ENCODE data around the gene SMIM29.
A peak's percentile ranks its signal among the peaks of the same experiment; 100 is the strongest.
"Not testable (repeated sequence)": the region's sequence is repeated elsewhere in the genome, so short reads cannot be mapped to it uniquely, and the experiment has no call there.

Gene SMIM29

GRCh38 chr6:34267746-34268145, 18.9 kb upstream of the SMIM29 start:
- no peak for DNase-seq

DNA sequence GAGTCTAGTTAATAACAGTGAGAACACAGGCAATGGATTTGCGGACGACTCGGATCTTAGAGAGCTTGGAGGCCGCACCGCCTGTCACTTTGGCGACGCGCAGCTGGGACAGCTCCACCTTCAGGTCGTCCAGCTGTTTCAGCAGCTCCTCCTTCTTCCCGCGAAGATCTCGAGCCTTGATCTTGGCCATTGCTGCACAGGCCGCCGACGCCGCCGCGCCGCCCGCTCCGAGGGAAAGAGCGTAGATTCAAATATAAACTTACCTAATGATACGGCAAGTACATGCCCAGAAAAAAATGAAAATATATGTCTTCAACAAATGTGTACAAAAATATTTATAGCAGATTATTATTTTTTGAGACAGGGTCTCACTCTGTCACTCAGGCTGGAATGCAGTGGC, 14.7 kb upstream of the SMIM29 start:
- DNase-seq, result not testable (repeated sequence)

- DNase-seq, result no peak
These were observed 11.9 kb upstream of the SMIM29 start for GRCh38 chr6:34260576-34261267.

- DNase-seq, result no peak
These were observed 10.8 kb upstream of the SMIM29 start for GRCh38 chr6:34259529-34260069.

DNA sequence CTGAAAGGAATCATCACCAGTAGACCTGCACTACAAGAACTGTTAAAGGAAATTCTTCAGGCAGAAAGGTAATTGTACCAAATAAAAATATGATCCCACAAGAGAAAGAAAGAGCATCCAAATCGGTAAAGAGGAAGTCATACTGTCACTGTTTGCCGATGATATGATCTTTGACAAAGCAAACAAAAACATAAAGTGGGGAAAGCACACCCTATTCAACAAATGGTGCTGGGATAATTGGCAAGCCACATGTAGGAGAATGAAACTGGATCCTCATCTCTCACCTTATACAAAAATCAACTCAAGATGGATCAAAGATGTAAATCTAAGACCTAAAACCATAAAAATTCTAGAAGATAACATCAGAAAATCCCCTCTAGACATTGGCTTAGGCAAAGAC, 3.6 kb upstream of the SMIM29 start:
- DNase-seq, result not testable (repeated sequence)

- peak in 1 of 2 experiments; percentile 71 for DNase-seq
These were observed 859 bp upstream of the SMIM29 start for GRCh38 chr6:34249469-34250261.

GRCh38 chr6:34248198-34248726, 544 bp downstream of the SMIM29 start:
- DNase-seq, result peak; percentile 30 to 59

DNA sequence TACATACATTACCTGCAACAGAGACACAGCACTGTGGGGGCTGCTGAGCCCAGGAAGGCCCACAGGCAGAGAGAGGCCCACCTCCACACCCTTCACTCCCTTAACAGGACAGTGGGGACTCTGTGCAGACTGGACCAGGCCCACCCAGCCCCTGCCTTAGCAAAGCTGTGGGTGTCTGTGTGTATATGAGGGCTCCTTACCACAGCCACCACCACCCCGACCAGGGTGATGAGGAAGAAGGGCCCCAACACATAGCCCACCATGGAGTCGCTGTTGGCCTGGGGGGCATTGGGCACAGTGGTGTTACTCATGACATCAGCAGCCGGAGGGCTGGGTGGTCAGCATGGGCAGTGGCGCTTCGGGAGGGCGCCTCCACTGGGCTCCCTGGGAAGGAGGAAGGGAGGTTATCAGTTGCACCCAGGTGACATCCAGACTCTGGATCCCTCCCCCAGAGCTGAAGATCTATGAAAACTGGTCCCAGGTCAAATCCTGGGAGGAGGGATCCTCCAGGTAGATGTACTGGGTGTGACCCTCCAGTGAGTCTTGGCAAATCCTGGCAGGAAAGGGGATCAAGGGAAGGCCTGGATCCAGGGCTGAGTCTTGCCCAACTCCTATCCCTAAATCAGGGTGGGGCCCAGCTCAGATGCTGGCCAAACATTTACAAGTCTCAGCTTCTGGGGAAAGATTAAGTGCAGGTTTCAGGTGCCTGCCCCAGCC, 1.2 kb downstream of the SMIM29 start:
- no peak for DNase-seq

DNA sequence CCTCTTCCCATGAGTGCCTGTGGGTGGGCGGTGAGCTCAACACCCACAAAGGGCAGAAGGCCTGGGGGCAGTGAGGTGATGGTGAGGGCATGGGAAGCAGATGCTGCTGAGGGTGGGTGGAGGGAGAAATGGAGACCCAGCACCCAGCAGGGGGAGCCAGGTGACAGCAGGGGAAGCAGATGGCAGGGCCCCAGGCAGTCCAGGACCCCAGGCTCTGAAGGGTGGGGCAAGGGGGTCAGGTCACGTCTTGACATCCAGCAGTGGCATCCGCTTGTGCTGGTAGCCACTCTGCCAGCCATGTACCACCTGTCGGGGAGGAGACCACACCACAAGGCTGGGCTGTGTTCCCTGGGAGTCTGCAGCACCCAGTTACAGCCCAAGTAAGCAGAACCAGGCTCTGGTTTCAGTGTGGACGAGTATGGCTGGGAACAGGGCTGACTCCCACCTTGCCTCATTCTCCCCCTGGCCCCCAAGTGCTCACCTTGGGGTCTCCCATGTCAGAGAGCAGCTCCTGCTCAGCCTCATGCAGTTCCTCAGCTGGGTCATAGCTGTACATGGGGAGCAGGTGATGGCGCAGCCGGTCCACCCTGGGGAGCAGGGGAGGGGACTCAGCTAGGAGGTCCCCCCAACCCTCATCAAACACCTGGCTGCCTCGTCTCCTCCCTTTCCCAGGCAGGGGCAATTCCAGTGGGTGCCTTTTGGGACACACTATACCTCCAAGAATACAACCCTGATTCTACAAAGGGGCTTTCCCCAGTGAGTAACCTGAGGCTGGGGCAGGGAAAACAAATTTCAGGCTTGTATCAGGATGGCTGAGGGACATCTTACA, 2.0 kb downstream of the SMIM29 start:
- DNase-seq, result peak in 1 of 2 experiments; percentile 37

GRCh38 chr6:34246249-34246562, 2.6 kb downstream of the SMIM29 start:
- no peak for DNase-seq

GRCh38 chr6:34245761-34246140, 3.1 kb downstream of the SMIM29 start:
- DNase-seq, result not testable (repeated sequence)

- not testable (repeated sequence) for DNase-seq
These were observed 3.6 kb downstream of the SMIM29 start for GRCh38 chr6:34245032-34245760.

DNA sequence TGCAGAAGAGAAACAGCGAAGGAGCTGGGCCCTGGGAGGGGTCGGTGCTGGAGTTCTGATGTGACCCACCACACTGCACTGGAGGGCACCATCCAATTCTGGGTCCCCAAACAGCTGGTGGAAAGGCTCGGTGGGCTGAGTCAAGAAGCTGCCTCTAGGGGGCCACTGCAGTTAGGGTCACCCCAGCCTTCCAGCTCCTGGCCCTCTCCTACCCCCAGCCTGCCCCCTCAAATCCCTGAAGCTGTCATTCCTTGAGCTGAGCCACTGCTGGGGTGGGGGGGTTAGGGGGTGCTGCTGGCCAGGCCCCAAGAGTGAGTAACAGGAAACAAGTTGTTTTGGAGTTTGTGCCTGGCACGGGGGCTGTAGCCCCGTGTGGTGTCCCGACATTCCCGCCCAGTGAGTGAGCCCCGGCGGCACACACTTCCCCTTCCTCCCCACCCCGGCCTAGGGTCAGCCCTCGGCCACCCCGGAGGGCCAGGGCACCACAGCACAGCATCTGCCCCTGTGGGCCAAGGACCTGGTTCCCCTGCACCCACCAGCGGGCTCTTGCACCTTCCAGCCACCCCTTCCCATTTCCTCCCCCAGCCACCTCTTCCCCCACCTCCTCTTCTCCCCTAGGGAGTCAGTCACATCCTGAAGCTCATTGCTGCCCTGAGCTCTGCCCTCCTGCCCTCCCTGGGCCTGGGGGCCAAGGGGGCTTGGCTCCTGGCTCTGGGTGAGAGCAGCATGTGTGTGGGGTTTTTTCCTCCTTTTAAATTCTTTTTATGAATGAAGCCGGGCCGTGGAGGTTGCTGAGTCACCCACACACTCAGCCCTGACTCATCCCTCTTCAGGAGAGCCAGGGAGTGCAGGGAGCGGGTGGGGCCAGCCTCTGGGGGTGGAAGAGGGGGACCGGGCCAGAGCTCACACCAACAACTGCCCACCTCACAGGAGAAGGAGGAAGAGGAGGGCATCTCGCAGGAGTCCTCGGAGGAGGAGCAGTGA, 4.6 kb downstream of the SMIM29 start:
- DNase-seq, result peak; percentile 46 to 57

DNA sequence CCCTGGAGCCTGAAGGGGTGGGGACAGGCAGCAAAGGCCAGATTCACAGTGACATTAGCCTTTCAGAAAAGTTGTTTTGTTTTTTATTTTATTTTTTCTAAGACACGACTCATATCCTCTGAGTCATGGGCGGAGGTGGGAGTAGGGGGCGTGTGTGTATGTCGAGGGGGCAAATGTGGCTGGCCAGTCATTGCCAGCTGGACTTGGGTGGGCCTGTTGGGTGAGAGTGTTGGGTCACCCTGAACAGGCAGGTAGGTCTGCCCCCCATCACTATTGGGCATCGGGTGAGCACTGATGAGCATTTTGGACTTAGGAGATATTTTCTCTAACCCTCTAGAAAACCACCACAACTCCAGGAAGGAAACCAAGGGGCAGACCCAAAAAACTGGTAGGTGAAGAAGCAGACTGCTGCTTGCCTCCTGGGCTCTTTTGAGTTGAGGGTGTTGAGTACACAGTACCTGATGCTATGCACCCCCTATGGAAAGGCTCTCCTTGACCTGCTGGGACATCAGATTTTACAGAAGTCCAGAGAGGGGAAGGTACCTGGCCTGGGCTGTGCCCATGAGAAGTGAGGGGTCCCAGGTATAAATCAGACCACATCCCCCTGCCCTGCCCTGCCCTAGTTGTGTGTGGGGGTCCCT, 5.6 kb downstream of the SMIM29 start:
- DNase-seq, result no peak

DNA sequence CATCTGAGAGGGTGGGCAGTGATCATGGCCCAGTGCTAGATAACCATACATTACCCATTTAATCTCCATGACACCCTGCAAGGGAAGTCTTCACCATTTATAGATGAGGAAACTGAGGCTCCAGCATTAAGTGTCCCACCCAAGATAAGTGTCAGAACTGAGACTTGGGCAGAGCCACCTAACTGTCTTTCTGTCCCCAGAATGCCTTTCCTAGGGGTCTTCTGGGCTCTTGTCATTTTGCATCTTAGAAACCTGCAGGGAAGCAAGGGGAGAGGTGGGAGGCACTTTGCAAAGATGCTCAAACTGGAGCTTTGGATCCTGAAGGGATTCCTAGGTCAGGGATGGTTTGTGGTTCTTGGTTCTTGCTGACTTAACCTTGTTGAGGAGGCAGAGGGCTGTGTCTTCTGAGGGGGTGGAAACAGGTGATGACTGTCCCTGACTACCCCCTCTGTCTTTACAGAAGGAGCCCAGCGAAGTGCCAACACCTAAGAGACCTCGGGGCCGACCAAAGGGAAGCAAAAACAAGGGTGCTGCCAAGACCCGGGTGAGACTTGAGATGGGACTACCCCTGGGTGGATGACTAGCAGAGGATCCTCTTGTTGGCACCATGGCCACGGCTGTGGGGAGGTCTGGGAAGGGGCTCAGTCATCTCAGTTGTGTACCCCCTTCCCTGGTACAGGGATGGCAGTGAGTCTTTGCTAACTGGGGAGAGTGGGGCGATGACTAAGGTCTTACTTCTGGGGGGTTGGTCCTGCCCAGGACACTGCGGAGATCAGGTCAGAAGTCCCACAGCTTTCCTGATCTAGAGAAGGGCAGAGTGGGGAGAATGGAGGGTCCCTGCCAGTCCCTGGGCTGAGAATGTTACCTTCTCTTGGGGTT, 6.3 kb downstream of the SMIM29 start:
- DNase-seq, result no peak

- no peak for DNase-seq
These were observed 7.2 kb downstream of the SMIM29 start for GRCh38 chr6:34241351-34242215.

DNA sequence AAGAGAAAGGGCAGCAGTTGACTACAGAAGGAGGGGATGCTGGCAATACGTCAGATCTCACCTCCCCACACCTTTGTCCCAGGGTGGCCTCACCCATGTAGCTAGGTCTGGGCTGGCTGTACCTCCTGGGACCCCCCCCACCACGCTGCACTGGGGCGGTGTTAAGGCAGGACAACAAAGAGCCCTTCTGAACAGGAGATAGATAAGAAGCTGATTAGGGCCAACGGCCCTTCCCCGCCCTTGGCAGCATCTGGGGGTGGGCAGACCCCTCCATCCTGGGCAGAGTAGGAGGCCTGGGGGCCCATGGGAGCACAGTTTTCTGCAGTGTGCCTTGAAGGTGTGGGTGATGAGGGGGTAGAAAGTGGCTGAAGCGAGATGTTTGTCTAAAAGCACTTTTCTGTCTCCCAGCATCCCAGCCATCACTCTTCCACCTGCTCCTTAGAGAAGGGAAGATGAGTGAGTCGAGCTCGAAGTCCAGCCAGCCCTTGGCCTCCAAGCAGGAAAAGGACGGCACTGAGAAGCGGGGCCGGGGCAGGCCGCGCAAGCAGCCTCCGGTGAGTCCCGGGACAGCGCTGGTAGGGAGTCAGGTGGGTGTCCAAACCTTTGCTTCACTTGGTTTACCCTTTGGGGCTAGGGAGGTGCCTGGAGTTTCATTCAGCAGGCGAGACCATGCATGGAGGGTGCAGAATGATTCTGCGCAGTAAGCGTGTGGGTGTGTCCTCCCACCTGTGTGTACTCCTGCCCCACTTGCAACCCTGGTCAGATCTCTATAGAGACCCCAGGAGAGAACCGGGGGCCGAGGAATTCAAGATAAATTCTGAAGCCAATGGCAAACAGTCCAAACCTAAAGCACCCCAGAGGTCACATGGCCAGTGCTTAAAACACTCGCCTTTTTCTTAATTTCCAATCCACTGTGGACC, 8.2 kb downstream of the SMIM29 start:
- no peak for DNase-seq

Measured in AML-193 (cell line).